Suprapubic skin (tissue), 4 donors: ENCODE results near the gene PET100. TPM values are rescaled to one million over a fixed set of nuclear protein-coding genes. Genes with fewer than 3 reads are reported as not detected.
A peak's percentile ranks its signal among the peaks of the same experiment; 100 is the strongest.

Experiments
- DNase-seq, 2 donors: peaks; one replicate each; pipeline ENCODE4 v3.0.0-alpha.2; 2019; ENCODE audit warnings: low spot score in 2 of 2
- H3K27ac ChIP-seq: fragments of 200-600 bp; sonication (generic); one replicate; pipeline ENCODE4 v1.5.1; 2019
- H3K27me3 ChIP-seq: fragments of 200-600 bp; sonication (generic); one replicate; pipeline ENCODE4 v1.5.1; 2019
- H3K36me3 ChIP-seq: fragments of 200-600 bp; sonication (generic); one replicate; pipeline ENCODE4 v1.5.1; 2019
- H3K4me1 ChIP-seq: fragments of 200-600 bp; sonication (generic); one replicate; pipeline ENCODE4 v1.5.1; 2019
- H3K4me3 ChIP-seq: fragments of 200-600 bp; sonication (generic); one replicate; pipeline ENCODE4 v1.5.1; 2019; ENCODE audit warnings: mild to moderate bottlenecking
- H3K9me3 ChIP-seq: fragments of 200-600 bp; sonication (generic); one replicate; pipeline ENCODE4 v1.5.1; 2019
- EP300 ChIP-seq: sonication (generic); formaldehyde crosslinking; IDR thresholded peaks from one replicate; pipeline ENCODE4 v1.6.1; 2017; ENCODE audit warnings: antibody characterized with exemption
- POLR2A ChIP-seq, 2 donors: fragments of 450-650 bp; IDR thresholded peaks; one replicate each; pipeline ENCODE4 v1.6.1; 2017; ENCODE audit warnings: antibody characterized with exemption in 2 of 2, mild to moderate bottlenecking in 2 of 2, moderate library complexity in 2 of 2
- POLR2AphosphoS5 ChIP-seq, 3 donors: sonication (generic); formaldehyde crosslinking; IDR thresholded peaks; one replicate each; pipeline ENCODE4 v1.6.1; 2017; ENCODE audit warnings: antibody characterized with exemption in 3 of 3
- WGBS: methylation state at CpG from one replicate; pipeline ENCODE4 v1.1.5; 2018; 5-methylcytosine and 5-hydroxymethylcytosine counted together
- total RNA-seq, 4 donors: library from RNA; depleted of rRNA; stranded (reverse); fragments of >200 nt; gene quantifications; one replicate each; pipeline ENCODE4 v1.1.0, GENCODE V29; 2016
- TF ChIP-seq, protein P1 (sequence below), 2 donors: fragments of 200-600 bp in 1 of 2; fragments of 450-650 bp in 1 of 2; sonication (generic) in 1 of 2; IDR thresholded peaks; one replicate each; pipeline ENCODE4 v1.5.1; 2016 to 2019; ENCODE audit warnings: antibody characterized with exemption in 2 of 2, mild to moderate bottlenecking in 1 of 2, moderate library complexity in 1 of 2

The PET100 gene
- total RNA-seq, 4 donors from 2014 or later = 11.4 to 17.4 (median 12.6) TPM

DNA sequence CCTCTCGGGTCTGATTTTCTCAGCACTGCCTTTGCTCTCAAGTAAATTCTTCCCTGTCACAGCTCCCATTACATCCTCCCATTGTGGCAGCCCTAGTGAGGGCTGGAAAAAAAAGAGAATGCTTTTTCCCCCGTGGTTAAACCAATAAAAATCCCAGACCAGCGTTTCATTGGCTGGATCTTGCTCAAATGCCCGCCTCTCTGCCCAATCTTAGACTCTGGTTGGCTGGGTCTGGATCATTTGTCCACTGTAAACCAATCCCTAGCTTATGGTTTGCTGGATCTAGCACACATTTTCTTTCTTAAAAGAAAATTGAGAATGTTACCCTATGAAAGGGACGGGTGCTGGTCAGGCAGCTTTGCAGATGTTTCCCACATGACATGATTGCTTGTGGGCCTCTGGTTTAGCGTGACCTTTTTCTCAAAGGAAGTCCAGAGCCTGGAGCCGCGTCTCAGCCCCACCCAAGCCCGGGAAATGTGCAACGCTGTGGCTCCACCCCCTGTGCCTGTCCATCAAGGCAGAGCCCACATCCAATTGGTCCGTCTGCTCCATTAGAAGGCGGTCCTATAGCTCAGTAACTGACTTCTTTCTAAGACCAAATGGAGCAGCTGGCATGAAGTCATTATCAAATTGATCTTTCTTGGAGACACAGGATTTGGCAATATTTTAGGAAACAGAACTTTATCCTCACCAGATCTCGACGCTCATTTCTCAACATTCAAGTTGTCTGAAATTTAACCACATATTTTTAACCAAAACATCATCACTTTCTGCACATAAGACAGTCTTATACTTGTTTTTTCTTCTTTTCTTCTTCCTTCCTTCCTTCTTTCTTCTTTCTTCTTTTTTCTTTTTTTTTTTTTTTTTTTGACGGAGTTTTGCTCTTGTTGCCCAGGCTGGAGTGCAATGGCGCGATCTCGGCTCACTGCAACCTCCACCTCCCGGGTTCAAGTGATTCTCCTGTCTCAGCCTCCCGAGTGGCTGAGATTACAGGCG is 44.7 kb downstream of the PET100 start:
- TF ChIP-seq EP300 = no peak
- no peak for TF ChIP-seq POLR2A (IDR thresholded peaks at IDR 0.05)
- no peak for TF ChIP-seq POLR2AphosphoS5 (IDR thresholded peaks at IDR 0.05)
- TF ChIP-seq, protein P1, sequence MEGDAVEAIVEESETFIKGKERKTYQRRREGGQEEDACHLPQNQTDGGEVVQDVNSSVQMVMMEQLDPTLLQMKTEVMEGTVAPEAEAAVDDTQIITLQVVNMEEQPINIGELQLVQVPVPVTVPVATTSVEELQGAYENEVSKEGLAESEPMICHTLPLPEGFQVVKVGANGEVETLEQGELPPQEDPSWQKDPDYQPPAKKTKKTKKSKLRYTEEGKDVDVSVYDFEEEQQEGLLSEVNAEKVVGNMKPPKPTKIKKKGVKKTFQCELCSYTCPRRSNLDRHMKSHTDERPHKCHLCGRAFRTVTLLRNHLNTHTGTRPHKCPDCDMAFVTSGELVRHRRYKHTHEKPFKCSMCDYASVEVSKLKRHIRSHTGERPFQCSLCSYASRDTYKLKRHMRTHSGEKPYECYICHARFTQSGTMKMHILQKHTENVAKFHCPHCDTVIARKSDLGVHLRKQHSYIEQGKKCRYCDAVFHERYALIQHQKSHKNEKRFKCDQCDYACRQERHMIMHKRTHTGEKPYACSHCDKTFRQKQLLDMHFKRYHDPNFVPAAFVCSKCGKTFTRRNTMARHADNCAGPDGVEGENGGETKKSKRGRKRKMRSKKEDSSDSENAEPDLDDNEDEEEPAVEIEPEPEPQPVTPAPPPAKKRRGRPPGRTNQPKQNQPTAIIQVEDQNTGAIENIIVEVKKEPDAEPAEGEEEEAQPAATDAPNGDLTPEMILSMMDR (IDR thresholded peaks at IDR 0.05) = no peak
- H3K9me3 ChIP-seq = no peaks in the 10 kb centered on the region
- H3K4me1 ChIP-seq = peaks cover 17% of the 10 kb centered on the region
- DNase-seq = peak in 1 of 2 donors; percentile 87
- H3K27ac ChIP-seq = no peak overlapping the region
- H3K36me3 ChIP-seq = no peaks in the 10 kb centered on the region
- WGBS = 63% methylated on average over 17 of the region's 21 CpGs
- no peak overlapping the region for H3K4me3 ChIP-seq
- H3K27me3 ChIP-seq = peaks cover 46% of the 10 kb centered on the region

DNA sequence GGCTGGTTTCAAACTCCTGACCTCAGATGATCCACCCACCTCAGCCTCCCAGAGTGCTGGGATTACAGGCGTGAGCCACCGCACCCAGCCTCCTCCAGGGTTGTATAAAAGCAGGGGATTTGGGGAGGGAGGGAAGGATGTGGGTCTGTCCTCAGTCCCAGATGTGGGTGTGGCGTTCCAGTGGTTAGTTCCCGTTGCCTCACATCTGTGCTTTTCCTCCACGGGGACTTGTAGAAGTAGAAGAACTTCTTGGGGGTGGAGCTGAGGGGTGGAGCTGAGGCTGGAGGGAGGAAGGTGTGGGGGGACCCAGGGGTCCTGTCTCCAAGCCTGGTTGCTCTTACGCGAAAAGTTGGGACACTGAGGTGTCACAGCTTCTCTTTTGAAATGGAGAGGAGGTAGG is 46.8 kb downstream of the PET100 start:
- no peak overlapping the region for H3K27ac ChIP-seq
- TF ChIP-seq EP300 (no peak), POLR2AphosphoS5 (IDR thresholded peaks at IDR 0.05) (no peak), POLR2A (IDR thresholded peaks at IDR 0.05) (no peak)
- TF ChIP-seq, protein P1 (IDR thresholded peaks at IDR 0.05) = no peak
- WGBS = 44% methylated on average over 7 of the region's 7 CpGs

DNA sequence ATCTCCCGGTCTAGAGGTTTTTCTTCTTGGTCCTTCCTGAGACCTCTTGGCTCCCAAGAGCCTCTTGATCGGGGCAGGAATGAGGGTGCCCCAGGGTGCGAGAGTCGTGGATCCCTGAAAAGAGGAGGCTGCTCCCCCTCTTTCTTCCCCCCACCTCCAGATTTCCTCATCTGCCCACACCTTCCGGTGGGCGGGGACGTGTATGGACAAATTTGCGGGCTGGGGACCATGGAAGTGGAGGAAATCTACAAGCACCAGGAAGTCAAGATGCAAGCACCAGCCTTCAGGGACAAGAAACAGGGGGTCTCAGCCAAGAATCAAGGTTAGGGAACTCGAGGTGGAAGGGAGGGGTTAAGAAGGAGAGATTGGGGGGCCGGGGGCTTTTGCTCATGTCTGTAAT is 47.3 kb downstream of the PET100 start, which contains the start of gene MCEMP1:
Gene MCEMP1 (plus strand): TSS at position 237 of the 400 bp plus-strand sequence. CDS start 31 bp downstream, at position 268.
- no peak within 1 kb of the TSS for H3K27ac ChIP-seq
- 39% methylated on average over 10 of the region's 10 CpGs for WGBS
- H3K27me3 ChIP-seq = peaks cover 24% of the 10 kb centered on the region
- TF ChIP-seq EP300 (no peak), POLR2A (IDR thresholded peaks at IDR 0.05) (no peak), POLR2AphosphoS5 (IDR thresholded peaks at IDR 0.05) (no peak)
- TF ChIP-seq, protein P1 (IDR thresholded peaks at IDR 0.05) = no peak
- H3K9me3 ChIP-seq = no peaks in the 10 kb centered on the region
- H3K4me3 ChIP-seq = no peak within 1 kb of the TSS
- peaks cover 30% of the 10 kb centered on the region for H3K4me1 ChIP-seq
- no peaks in the 10 kb centered on the region for H3K36me3 ChIP-seq
- no peak for DNase-seq

More for the DNA sequence above, 46.8 kb downstream of the PET100 start:
- Histone ChIP-seq H3K36me3 (no peaks in the 10 kb centered on the region), H3K4me1 (peaks cover 25% of the 10 kb centered on the region), H3K4me3 (no peak overlapping the region), H3K9me3 (no peaks in the 10 kb centered on the region), H3K27me3 (peaks cover 29% of the 10 kb centered on the region)
- DNase-seq = no peak

DNA sequence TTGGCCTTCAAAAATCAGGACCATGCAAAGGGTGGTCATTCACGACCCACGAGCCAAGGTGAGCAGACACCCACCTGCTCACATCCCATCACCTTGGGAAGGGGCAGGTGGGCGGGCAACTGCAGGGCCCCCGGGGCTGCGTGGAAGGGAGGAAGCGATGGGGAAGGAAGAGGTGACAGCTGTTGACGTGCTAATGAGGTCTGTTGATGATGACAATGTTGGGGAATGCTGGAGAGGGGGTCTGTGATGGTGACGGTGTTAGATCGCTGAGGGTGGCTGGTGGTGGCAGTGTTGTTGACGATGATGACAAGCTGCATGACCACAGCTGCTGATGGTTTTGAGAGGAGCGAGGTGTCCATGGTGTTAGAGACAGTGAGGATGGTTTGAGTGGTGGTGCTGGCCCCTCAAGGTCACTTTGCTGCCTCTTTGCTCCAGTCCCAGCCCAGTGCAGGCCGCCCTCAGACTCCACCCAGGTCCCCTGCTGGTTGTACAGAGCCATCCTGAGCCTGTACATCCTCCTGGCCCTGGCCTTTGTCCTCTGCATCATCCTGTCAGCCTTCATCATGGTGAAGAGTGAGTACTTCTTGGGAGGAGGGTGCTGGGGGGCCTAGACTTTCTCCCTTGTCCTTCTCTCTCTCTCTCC is 48.2 kb downstream of the PET100 start:
- Histone ChIP-seq H3K4me1 (peaks cover 36% of the 10 kb centered on the region), H3K9me3 (no peaks in the 10 kb centered on the region), H3K4me3 (no peak overlapping the region), H3K36me3 (peaks cover 8% of the 10 kb centered on the region), H3K27me3 (peaks cover 16% of the 10 kb centered on the region), H3K27ac (no peak overlapping the region)
- TF ChIP-seq POLR2A (IDR thresholded peaks at IDR 0.05) (no peak), EP300 (no peak), POLR2AphosphoS5 (IDR thresholded peaks at IDR 0.05) (no peak)
- TF ChIP-seq, protein P1 (IDR thresholded peaks at IDR 0.05) = no peak
- WGBS = 50% methylated on average over 12 of the region's 12 CpGs
- no peak for DNase-seq
